ELF-1 (cell line): Measurements from ENCODE around the gene COA3.

ENCODE experiments used
- DNase-seq: peaks from one replicate; pipeline ENCODE4 v3.0.0-alpha.2; 2016; ENCODE audit warnings: low read depth, low spot score

COA3 gene

DNA sequence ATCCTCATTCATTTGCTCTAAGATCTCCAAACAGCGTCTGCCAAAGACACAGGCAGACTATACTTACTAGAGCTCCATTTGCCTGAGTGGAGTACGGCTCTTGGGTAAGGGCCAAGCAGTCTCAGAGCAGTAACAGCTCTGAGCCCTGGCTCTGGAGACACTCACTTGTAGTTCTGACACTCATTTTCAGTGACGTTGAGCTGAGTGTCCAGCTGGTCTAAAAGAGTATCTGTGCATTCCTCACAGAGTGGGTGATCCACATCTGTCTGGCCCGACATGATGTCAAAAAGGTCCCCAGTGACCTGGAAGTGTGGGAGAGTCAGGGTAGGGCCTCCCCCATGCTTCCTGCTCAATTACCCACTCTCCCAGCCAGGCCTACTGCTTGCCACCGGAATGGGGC, 19.9 kb upstream of the COA3 start:
- no peak for DNase-seq

DNA sequence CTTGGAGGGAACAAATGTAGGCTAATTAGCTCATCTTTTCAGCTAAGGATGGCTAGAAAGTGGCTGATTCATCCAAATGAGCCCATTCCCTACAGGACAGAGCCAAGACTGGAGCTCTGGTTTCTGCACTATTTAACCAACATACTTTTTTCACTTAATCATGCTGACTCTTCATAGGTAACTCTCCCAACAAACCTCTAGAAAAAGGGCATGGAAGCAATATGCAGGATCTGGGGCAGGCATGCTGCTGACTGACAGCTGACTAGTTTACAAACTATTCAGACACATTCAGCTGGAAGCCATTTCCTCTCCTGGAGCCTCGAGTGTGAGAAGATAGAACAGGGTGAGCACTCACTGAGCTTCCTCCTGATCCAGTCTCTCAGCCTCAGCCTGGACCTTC, 19.4 kb upstream of the COA3 start:
- no peak for DNase-seq

DNA sequence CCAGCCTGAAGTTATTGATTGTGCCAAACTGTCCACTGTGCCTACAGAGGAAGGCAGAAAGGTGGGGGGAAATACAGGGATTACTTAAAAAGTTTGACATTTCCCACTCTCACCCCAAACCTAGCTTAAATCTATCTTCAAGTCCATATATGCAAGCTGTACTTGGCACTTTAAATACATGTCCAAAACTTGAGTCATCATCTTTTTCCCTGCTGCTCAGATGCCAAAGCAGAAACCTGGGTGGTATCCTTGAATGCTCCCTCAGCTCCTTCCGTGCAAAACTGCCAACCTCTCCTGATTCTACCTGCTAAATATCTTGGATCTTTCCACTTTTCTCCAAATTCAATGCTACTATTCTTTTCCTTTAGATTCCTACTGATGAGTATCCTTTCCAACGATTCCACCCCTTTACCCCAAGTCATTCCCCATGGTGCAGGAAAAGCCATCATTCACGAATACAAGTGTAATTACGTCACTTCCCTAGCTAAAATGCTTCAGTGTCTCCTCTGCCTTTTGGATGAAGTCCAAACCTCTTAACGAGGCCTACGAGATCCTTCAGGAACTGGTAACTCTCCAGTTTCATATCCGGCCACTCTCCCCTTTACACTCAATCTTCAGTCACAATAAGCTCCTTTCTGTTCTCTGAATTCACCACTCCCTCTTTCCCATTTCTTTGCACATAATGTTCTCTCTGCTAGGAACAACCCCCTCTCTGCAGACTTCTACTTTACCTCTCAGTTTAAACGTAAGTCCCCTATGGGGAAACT, 16.3 kb upstream of the COA3 start:
- DNase-seq = no peak

DNA sequence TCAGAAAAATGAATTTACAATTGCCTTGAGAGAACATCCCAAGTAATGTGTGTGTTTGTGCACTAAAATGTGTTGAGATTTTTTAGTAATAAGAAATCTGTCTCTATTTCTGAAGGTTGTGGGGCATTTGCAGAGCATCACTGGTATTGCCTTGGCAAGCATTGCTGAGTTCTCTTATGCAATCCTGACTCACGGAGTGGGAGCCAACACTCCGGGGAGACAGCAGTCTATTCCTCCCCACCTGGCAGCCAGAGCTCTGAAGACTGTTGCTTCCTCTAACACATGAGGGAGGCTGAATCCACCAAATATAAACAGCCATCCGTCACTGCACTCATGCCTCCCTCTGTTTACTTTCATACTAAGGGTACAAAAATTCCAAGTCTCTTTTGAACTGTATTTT, 10.7 kb upstream of the COA3 start:
- no peak for DNase-seq

DNA sequence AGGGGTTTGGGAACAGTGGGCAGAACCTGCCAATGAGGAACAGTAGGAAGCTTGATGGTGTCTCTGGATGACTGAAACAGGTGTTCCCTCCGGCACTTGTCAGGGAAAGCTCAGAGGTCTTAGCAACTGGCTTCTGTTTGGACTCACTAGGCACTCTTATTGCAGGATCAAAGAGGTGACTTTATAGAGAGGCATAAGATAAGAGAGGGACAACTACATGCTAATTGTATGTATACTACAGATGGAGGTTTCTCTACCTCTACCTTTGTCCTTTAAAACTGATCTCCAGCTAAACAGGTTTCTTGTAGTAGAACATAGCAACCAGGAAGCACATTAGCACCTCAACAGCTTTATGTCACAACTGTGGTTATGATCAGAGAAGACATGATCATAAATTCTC, 7.7 kb upstream of the COA3 start:
- DNase-seq = no peak

DNA sequence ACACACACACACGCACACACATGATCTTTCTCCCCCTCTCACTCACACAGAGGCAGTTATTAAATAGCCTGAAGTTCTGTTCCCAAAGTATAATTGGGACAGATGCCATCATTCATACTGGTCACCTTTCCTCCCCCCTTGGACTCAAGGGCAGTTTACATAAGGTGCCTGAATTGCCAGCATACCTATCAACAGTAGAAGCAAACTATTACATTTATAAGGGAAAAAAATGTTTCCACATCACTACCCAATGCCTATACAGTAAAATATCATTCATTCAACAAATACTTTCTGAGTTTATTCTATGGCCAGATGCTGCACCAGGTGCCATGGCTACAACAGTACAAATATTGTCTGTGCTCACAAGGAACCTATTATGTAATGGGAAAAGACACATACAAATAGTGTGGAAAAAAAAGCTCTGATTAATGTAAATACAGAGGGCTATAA, 6.4 kb upstream of the COA3 start:
- DNase-seq = no peak

DNA sequence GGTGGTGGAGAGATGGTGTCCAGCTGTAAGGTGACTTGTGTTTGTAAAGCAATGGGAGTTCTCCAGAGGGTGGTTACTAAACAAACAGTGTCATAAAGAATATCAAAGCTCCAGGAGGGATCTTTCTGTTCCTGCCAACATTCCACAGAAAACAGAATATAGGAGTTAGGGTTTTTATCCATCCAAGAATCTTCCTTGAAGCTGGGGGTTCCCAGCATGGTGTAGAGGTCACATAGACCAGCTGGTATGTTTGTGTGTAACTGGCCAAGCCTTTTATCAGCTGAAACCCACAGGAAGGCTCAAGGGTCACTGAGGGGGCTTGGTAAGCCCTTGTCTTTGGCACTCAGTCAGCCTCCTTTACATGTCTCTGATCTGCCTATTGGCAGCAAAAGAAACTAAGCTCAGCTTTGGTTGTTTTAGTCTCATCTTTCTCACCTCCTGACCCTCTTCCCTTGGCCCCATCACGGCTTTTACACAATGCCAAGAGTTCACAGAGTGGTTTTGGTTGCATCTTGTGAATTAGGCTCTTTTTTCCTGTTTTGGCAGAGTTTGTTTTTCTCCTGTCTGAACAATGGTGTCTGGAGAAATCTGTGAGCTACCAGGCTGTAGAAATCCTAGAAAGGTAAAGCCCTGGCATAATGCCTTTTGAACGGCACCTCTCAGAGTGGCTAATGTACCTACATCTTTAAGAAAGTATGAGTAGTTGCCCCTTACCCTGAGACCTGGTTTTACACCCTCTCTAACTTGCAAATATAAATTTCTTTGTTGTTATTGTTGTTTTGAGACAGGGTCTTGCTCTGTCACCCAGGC, 4.8 kb upstream of the COA3 start:
- no peak for DNase-seq

DNA sequence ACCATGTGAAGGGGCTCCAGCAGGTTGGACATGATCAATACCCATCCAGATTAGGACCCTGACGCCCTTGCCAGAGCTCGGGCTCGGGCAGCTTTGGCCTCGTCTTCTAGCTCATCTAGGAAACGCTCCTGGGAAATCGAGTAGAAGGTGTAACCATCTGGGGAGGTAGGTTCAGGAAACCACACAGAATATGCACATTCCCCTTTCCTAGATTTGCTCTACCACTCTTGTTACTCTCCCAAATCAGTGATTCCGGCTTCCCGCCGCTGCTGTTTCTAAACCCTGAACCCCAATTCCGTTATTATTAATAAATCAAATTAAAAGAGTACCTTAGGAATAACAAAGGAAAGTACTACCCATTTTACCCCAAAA, 507 bp downstream of the COA3 start:
- no peak for DNase-seq

DNA sequence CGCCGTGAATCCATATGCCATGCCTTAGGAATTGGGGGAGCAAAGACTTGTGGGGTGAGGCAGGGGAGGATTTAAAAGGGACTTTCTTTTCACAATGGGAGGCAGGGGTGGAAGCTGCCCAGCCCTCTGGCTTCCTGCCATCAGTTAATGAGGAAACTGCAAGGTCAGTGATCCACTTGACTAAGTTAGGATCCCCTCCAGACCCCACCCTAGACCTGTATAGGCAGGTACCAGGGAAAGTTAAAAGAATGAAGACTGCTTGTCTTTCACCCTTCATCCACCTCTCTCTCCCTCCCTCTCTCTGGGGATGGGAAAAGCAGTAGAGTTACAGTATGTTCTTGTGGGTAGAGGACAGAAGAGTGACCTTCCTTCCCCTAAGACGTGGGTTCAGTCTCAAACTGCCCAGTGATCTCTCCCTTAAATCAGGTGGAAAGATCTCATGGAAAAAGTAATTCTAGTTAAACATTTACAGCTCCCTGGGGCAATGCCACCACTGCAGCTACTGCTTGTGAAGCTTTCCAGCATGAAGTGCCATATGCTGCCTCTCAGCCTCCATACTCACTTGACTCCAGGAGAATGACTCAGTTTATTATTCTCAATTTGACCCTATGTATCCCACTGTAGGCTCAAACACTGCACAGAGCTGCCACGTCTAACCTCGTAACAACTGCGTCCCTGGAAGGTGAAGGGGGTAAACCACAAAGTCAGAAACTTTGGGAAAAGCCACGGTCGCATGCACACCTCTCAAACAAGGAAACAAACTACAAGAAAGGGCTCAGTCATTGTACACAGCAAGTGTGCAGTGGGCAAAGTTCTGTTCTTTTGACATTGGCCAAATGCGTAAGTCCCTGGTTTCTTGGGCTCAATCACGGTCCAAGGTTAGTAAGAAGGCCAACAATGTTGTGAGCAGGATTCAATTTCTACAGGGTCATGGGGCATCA, 1.2 kb downstream of the COA3 start:
- no peak for DNase-seq

DNA sequence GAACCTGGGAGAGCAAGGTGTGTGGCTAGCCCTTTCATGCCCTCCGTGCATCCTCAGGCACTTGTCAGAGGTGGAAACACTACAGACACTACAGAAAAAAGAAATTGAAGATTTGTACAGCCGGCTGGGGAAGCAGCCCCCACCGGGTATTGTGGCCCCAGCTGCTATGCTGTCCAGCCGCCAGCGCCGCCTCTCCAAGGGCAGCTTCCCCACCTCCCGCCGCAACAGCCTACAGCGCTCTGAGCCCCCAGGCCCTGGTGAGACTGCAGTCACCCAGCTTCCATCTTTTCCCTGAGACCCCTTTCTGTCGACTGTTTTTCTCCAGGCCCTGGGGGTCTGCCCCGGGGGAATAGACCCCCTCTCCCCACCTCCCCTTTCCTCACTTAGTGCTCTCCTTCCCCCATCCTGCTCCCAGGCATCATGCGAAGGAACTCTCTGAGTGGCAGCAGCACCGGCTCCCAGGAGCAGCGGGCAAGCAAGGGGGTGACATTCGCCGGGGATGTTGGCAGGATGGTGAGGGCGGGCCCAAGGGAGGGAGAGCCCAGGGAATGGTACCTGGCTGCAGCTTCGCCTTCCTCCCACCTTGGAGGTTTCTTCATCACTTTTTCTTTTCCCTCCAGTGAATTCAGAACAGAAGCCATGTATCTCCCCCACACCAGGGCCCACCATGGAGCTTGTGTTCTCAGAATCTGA, 2.3 kb downstream of the COA3 start:
- no peak for DNase-seq

DNA sequence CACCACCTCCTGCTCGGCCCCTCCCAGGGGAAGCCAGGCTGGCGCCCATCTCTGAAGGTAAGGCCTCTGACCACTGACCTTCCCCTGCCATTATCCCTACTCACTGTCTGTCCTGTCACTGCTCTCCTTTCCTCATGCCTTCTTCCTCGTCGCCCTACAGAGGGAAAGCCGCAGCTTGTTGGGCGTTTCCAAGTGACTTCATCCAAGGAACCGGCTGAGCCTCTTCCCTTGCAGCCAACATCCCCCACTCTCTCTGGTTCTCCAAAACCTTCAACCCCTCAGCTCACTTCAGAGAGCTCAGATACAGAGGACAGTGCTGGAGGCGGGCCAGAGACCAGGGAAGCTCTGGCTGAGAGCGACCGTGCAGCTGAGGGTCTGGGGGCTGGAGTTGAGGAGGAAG, 3.0 kb downstream of the COA3 start:
- no peak for DNase-seq

DNA sequence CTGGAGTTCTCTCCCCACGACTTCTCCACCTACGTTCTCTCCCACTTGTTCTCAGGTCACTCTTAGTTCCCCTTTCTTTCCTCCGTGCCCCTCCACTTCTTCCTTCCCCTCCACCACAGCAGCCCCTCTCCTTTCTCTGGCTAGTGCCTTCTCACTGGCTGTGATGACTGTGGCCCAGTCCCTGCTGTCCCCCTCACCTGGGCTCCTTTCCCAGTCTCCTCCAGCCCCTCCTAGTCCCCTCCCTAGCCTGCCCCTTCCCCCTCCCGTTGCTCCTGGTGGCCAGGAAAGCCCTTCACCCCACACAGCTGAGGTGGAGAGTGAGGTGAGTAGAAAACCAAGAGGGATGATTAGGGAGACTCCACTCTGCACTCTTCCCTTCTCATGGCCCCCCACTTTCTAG, 3.4 kb downstream of the COA3 start:
- no peak for DNase-seq

DNA sequence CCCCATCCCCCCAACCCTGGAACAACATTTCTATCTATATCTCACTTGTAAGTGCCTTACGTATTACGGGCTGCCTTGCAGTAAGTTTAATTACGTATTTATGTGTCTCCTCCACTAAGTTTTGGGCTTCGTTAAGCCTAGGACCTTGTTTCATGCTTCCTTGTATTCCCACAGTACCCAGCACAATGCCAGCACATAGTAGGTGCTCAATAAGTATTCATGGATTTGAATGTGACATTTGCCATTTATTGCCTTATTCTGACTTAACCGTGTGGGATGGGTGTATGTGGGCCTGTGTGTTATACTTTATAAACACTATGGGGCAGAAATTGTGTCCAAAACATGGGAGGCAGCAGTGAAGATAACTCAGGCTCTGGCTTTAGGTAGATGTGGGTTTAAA, 6.0 kb downstream of the COA3 start:
- DNase-seq = no peak

DNA sequence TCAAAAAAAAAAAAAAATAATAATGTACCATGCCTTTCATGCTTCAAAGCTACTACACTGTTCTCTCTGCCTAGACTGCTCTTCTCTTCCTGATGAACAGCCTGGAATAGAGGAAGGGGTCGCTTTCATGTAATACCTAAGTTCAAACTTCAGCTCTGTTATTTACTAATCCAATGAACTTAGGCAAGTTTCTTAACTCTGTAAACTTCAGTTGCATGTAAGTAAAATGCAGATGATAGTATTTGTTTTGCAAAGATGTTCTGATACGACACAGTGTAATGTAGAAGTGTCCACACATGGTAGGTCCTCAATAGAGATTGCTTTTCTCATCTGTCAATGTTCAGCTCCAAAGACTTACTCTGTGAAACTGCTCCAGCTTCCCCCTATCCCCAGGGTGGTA, 6.6 kb downstream of the COA3 start:
- DNase-seq = no peak

DNA sequence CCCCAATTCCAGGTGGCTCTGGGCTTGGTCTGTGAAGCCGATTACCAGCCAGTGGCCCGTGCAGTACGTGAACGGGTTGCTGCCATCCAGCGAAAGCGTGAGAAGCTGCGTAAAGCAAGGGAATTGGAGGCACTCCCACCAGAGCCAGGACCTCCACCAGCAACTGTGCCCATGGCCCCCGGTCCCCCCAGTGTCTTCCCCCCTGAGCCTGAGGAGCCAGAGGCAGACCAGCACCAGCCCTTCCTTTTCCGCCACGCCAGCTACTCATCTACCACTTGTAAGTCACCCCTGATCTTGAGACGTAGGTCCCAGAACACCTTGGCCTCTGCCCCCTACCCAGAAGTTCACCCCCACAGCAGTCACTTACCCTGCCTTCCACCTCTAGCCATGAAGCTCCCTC, 11.2 kb downstream of the COA3 start:
- no peak for DNase-seq

DNA sequence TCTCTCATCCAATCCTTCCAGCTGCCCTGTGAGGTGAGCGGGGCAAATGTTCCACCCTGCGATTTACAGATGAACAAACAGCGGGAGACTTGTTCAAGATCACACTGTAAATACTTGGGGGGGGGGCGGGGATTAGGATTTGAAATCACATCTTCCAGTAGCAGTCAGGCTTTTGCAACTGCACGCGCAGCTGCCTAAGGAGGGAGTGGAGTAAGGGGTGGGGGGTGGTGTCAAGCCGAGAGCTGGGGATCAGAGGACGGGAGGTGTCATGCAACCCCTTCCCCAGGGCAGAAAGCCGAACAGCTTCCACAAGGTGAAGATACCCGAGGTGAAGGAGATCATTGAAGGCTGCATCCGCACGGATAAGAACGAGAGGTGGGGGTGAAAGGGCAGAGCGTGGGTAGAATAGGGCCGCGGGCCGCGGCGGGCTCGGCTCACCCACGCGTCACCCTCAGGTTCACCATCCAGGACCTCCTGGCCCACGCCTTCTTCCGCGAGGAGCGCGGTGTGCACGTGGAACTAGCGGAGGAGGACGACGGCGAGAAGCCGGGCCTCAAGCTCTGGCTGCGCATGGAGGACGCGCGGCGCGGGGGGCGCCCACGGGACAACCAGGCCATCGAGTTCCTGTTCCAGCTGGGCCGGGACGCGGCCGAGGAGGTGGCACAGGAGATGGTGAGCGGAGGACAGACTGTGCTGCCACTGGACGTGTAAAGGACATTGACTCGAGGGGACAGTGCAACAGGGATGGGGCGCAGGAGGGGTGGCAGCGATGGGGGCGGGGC, 13.5 kb downstream of the COA3 start:
- no peak for DNase-seq

DNA sequence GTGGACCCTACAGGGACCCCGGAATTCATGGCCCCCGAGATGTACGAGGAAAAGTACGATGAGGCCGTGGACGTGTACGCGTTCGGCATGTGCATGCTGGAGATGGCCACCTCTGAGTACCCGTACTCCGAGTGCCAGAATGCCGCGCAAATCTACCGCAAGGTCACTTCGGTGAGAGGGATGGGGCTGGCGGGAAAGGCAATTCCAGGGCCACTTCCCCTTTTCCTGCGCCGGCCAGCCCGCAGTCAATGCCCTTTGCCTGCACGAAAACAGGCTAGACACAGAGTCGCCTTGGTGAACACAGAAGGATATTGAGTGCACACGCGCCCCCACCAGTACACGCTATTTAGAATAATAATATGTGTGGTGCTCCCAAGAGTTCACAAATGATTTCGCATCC, 14.1 kb downstream of the COA3 start:
- no peak for DNase-seq

DNA sequence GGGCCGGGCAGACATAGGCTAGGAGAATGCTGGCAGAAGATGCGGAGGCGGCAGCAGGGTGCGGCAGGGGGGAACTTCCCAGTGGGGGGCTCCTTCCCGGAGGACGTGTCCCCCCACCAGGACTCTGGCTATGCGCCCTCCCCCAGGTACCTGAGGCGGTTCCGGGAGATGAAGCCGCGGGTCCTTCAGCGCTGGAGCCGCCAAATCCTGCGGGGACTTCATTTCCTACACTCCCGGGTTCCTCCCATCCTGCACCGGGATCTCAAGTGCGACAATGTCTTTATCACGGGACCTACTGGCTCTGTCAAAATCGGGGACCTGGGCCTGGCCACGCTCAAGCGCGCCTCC, 14.7 kb downstream of the COA3 start:
- no peak for DNase-seq

DNA sequence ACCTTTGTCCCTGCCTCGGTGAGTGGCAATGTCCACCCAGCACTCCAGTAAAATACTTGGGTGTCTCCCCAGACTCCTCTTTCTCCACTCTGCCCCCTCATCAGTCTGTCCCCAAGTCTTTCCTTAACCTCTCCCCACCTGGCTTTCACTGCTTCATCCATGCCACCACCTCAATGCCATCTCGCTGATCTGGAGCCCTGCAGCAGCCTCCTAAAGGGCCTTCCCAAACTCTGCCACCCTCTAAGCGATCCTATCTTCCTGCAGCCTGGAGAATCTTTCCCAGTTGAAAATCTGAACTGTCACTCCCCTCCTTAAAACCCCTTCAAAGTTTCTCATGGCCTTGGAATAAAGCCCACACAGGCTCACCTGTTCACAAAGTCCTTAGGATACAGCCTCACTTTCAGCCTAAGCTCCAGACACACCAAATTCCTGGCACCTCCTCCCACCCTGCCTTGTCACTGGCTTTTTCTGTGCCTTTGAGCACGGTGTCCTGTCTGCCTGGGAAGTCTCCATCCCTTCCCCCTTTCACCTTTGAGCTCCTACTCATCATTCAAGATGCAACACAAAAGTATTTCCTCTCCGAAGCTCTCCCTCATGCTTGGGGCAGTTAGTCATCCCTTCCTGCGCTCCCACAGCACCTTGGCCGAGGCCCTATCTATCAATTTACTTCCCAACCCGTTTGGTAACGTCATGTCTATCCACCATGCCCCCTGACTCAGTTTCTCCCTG, 15.3 kb downstream of the COA3 start:
- DNase-seq = peak; percentile 37
